AG04449 (cell line): Measurements from ENCODE around the gene CENPX.
A peak's percentile ranks its signal among the peaks of the same experiment; 100 is the strongest.

ENCODE experiments used
- CTCF ChIA-PET: fragments of 350-600 bp; formaldehyde crosslinking; extraction: SDS; loops from one replicate; lab custom pipeline; 2021; ENCODE audit warnings: antibody characterized with exemption; lab: Yijun Ruan, JAX
- POLR2A ChIA-PET: fragments of 400-600, 350-600 bp; formaldehyde crosslinking; extraction: SDS; loops from one replicate; lab custom pipeline; 2020; ENCODE audit warnings: antibody characterized with exemption, inconsistent platforms; lab: Yijun Ruan, JAX
- DNase-seq: peaks from one replicate; pipeline ENCODE4 v3.0.0-alpha.2; 2010; ENCODE audit warnings: low read depth, low spot score
- H3K4me3 ChIP-seq: 2 replicates; pipeline ENCODE4 v1.5.1; 2011; ENCODE audit warnings: low read depth, mild to moderate bottlenecking, control low read depth, low read length
- TF ChIP-seq, protein P1 (sequence below): IDR thresholded peaks from one replicate; pipeline ENCODE4 v1.5.1; 2011; ENCODE audit warnings: mild to moderate bottlenecking, moderate library complexity, low read length, control low read depth, inconsistent platforms; ENCODE audit not compliant: insufficient read depth; ENCODE audit errors: missing control alignments

The CENPX gene

DNA sequence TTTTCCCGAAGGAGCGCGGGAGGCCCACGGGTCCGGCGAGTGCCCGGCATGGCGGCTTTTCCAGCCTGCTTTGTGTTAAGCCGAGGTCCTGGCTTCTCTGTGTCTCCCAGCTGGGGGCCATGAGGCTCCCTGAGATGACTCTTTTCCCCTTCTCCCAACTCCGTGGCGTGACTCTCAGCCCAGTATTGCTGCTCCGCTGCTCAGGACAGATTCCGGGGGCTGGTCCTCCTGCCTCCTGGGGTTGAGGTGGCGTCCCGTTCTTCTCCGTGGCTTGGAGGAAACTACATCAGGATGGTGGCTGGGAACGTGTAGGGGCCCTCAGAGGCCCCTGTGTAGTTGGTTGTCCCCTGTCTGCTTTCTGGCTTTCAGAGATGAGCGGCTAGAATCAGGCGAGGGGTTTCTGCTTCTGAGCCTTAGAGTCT lies 30.0 kb upstream of the CENPX start:
- TF ChIP-seq, protein P1, sequence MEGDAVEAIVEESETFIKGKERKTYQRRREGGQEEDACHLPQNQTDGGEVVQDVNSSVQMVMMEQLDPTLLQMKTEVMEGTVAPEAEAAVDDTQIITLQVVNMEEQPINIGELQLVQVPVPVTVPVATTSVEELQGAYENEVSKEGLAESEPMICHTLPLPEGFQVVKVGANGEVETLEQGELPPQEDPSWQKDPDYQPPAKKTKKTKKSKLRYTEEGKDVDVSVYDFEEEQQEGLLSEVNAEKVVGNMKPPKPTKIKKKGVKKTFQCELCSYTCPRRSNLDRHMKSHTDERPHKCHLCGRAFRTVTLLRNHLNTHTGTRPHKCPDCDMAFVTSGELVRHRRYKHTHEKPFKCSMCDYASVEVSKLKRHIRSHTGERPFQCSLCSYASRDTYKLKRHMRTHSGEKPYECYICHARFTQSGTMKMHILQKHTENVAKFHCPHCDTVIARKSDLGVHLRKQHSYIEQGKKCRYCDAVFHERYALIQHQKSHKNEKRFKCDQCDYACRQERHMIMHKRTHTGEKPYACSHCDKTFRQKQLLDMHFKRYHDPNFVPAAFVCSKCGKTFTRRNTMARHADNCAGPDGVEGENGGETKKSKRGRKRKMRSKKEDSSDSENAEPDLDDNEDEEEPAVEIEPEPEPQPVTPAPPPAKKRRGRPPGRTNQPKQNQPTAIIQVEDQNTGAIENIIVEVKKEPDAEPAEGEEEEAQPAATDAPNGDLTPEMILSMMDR = no peak
- no peak for DNase-seq
- POLR2A ChIA-PET = interaction anchor here (1.2 to 1.6 kb wide), 2 partner anchors 11 to 15 kb away, joined by 4 read pairs; partner anchors contain the start of gene DCXR
- CTCF ChIA-PET = interaction anchor here (1.0 to 7.1 kb wide), 4 partner anchors 13 to 93 kb away, joined by 5 to 47 read pairs (median 6); partner anchors contain the start of gene DCXR
- peak overlapping the region; percentile 82 for H3K4me3 ChIP-seq

DNA sequence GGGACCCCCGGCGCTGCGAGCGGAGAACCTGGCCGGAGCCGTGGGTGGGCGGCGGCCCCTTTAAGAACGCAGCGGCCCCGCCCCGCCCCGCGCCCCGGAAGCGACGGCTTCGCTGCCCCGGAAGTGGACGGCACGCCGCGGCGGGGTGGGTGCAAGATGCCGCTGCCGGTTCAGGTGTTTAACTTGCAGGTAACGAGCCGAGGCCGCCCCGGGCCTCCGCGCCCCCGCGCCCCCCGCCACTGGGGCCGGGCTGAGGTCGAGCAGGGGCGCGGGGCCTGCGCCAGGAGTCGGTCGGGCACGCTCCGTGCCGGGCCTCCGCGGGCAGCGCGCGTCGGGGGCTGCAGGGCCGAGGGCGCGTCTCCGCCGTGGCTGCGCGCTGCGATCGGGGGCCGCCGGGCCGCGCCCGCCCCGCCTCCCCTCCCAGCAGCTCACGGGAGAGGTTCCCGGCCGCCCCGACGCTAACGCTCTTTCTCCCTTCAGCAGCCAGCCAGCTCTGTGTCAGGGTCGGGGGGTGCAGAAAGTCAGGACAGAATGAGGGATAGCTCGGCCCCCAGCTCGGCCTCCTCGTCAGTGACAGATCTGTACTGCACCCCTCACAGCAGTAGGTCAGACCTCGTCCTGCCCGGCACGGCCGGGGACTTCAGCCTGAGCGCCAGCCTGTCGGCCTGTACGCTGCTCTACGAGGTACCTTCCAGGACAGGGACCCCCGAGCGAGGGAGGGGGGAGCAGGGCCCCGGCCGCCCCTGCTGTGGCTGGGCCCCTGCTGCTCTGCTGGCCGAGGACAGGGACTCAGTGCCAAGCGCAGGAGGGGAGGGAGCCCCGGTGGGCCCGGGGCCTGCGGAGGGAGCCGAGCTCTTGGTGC lies 29.3 kb upstream of the CENPX start, which contains the start of the genes GPS1 and RFNG:
Gene GPS1 (plus strand): TSS at position 123 of the 862 bp plus-strand sequence. CDS start 34 bp downstream, at position 157.
Gene RFNG (minus strand): TSS at position 36 of the 862 bp plus-strand sequence. CDS start 45 bp downstream, outside the sequence.
- TF ChIP-seq, protein P1 = no peak
- peak within 1 kb of the TSS; percentile 82 for H3K4me3 ChIP-seq
- DNase-seq = no peak
- ChIA-PET CTCF (interaction anchor here (1.0 to 7.1 kb wide), 4 partner anchors 12 to 93 kb away, joined by 5 to 47 read pairs (median 6); partner anchors contain the start of gene DCXR), POLR2A (interaction anchor here (1.2 to 1.8 kb wide), 2 partner anchors 14 to 35 kb away, joined by 3 to 5 read pairs; partner anchors contain the start of gene DCXR)

DNA sequence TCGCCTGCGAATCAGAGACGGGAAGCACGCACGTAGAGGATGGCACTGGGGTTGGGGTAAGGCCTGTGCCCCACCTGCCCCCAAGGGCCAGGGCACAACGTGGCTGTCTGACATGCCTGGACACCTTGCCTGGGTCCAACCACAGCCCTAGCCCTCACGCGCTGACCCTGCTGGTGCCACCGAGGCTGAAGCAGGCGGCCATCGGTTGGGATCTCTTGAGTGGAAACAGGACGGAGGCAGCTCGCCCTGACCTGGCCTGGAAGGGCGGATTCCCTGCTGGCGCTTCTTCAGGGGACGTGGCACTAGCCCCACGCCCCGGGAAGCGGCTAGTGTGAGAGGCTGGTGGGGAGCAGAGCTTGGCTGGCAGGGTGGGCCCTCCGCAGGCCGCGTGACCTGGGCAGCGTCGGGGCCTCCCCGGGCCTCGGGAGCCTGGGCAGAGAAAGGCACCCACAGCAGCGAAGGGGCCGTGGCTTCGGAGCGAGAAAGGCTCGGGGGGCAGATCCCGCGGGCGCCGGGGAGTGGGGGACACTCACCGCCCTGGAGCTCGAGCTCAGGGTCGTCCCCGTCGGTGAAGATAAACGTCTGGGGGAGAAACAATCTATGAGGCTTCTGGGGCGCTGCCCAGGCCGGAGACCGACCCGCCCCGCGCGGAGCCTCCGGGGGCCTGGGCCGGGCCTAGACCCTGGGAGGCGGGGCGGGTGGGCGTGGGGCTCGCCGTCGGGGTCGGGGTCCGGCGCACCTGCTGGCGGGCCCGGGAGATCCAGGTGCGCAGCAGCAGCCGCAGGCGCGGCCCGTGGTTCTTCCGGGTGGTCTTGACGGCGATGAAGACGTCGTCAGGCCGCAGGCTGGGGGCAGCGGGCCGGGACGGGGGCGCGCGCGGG lies 28.3 kb upstream of the CENPX start:
- H3K4me3 ChIP-seq = peak overlapping the region; percentile 82
- CTCF ChIA-PET = interaction anchor here (1.2 to 7.1 kb wide), 3 partner anchors 11 to 92 kb away, joined by 3 to 47 read pairs (median 14); partner anchors contain the start of gene DCXR
- TF ChIP-seq, protein P1 = no peak
- DNase-seq = no peak
- POLR2A ChIA-PET = interaction anchor here (1.2 to 1.8 kb wide), 4 partner anchors 13 to 48 kb away, joined by 3 to 5 read pairs (median 3); partner anchors contain the start of gene DCXR

DNA sequence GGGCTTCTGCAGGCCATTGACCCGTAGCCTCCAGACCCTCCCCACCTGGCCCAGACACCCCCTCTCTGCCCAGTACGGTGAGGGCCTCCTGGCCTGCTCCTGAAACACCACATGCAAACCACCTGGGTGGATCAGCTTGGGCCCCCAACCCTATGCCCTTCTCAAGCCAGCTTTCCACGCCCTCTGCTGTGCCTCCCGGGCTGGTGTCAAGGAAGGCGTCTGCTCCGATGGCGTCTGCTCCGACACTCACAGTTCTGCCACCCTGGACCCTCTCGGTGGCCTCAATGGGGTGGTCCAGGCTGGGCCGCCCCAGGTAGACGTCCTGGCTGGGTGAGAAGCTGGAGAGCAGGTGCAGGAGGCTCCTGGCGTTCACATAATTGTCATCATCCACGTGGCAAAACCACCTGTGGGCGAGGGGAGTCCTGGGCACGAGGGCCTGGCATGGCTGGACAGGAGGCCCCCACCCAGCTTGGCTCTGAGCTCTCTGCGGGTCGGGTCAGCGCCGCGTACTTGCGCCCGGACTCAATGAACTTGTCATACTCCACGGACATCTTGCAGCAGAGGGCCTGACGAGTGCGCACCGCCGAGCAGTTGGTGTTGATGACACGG lies 27.6 kb upstream of the CENPX start:
- H3K4me3 ChIP-seq = peak overlapping the region; percentile 82
- DNase-seq = no peak
- POLR2A ChIA-PET = interaction anchor here (1.2 to 1.8 kb wide), 5 partner anchors 9 to 48 kb away, joined by 3 to 5 read pairs (median 3); partner anchors contain the start of gene DCXR
- TF ChIP-seq, protein P1 = no peak
- CTCF ChIA-PET = interaction anchor here (1.0 to 7.1 kb wide), 4 partner anchors 11 to 91 kb away, joined by 3 to 47 read pairs (median 8); partner anchors contain the start of gene DCXR

DNA sequence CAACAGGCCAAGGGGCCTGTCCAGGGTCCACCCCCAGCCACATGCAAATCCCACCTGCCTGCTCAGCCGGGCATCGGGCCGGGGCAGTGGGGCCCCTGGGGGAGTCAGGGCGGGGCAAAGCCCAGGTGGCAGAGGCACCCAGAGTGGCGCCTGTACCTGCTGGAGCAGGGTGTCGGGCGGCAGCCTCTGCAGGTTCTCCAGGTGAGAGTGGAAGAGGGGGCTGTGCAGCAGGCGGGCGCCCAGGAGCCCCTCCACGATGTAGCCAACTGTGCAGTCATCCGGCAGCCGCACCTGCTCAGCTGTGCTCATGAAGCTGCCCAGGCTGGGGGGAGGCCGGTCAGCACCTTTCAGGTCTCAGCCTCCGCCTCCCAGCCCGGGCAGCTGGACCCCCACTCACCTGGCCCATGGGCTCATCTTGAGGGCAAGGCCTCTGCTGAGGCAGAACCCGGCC lies 26.9 kb upstream of the CENPX start:
- POLR2A ChIA-PET = interaction anchor here (1.3 to 1.6 kb wide), 2 partner anchors 10 to 19 kb away, joined by 3 to 4 read pairs; no protein-coding TSS in a partner anchor
- DNase-seq = no peak
- TF ChIP-seq, protein P1 = no peak
- CTCF ChIA-PET = interaction anchor here (1.0 to 7.1 kb wide), 4 partner anchors 10 to 90 kb away, joined by 3 to 47 read pairs (median 8); partner anchors contain the start of gene DCXR
- no peak overlapping the region for H3K4me3 ChIP-seq
